GM18858 (cell line): ENCODE measurements around the gene COG1.

Source experiments
- ATAC-seq: cut with Tn5 transposase; IDR thresholded peaks from one replicate; pipeline ENCODE4 v1.9.1; 2021; ENCODE audit not compliant: unreplicated experiment

Gene COG1

DNA sequence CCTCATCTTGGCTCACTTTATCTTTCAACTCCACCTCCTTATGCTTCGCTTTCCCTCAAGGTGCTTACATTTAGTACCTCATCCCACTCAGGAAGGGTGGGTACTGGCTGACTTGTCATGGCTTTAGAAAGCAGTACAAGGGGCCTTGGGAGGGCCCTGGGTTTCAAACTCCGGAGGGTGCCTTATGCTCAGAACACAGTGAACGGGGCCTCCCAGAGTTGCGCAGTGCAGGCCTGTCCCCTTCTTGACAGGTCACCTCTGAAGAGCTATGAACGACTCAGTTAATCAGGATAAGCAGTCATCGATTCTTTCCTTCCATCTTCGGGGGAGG lies 6.0 kb downstream of the COG1 start:
- ATAC-seq: no peak

- ATAC-seq: no peak
Measured at GRCh38 chr17:73199751-73200317, 7.0 kb downstream of the COG1 start.

DNA sequence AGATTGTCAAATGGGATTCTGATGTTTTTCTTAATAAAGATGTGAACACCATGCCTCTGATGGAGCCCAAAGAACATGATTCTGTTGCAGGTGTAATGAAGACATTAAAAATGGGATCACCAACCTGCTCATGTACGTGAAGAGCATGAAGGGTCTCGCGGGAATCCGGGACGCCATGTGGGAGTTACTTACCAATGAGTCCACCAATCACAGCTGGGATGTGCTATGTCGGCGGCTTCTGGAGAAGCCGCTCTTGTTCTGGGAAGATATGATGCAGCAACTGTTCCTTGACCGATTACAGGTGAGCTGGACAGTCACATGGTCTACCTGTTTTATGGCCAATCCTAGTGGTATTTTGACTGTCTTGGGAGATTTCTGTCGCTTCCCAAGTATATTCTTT lies 7.6 kb downstream of the COG1 start:
- no peak for ATAC-seq

- ATAC-seq: no peak
Measured at GRCh38 chr17:73201215-73202069, 8.6 kb downstream of the COG1 start.

- no peak for ATAC-seq
Measured at GRCh38 chr17:73203135-73203787, 10.4 kb downstream of the COG1 start.

- no peak for ATAC-seq
Measured at GRCh38 chr17:73203788-73204479, 11.1 kb downstream of the COG1 start.

- ATAC-seq: no peak
Measured at GRCh38 chr17:73205459-73205961, 12.7 kb downstream of the COG1 start.

GRCh38 chr17:73208139-73208827 lies 15.4 kb downstream of the COG1 start:
- ATAC-seq: no peak

DNA sequence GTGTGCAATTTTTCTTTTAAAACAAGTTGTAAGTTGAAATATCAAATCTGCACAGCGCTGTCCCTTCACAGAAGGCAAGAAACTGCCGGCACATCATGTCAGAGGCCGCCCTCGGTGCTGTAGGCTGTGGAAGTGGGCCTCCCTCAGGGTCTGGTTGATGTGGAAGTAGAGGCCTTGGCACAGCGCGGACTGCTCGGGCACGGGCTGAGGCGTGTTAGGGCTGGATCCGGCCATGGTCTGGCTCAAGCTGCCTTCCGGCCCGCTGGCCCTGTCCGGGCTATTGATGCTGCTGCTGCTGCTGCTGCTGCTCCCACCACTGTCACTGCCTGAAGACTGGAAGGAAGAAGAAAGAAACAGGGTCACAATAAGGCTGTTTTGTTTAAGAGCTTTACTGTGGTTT lies 16.6 kb downstream of the COG1 start:
- no peak for ATAC-seq

GRCh38 chr17:73210002-73210678 lies 17.3 kb downstream of the COG1 start:
- no peak for ATAC-seq

- no peak for ATAC-seq
Measured at GRCh38 chr17:73211745-73212144, 18.9 kb downstream of the COG1 start.

DNA sequence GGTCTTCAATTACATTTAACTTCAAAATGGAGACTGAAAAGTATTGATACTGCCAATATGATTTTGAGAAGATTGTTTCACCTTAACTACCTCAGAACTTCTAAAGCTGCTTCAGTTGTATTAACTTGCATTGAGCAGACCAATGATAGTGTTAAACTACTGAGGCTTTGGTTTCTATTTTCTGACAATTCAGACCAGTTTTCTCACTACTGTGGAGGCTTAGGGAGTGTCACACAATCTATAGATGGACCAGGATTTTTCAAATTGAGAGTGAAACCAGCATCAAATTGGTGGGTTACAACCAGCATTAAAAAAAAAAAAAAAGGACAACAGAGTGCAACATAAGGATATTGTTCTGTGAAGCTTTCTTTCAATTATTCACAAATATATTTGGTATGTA lies 21.2 kb downstream of the COG1 start:
- ATAC-seq: no peak

GRCh38 chr17:73214851-73215250 lies 22.0 kb downstream of the COG1 start:
- no peak for ATAC-seq

GRCh38 chr17:73215447-73215846 lies 22.6 kb downstream of the COG1 start:
- no peak for ATAC-seq

DNA sequence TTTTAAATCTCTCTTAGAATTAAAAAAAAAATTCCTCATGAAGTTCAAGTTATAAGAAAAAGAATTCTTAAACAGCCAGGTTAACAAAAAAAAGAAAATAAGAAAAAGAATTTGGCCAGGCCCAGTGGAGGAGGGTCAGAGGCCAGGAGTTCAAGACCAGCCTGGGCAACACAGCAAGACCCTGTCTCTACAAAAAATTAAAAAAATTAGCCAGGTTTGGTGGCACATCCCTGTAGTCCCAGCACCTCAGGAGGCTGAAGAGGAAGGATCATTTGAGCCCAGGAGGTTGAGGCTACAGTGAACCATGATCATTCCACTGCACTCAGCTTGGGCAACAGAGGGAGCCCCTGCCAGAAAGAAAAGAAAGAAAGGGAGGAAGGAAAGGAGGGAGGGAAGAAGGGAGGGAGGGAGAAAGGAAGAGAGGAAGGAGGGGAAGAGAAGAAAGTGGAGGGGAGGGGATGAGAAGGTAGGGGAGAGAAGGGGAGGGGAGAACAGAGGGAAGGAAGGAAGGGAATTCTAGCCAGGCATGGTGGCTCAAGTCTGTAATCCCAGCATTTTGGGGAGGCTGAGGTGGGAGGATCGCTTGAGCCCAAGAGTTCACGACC lies 30.9 kb downstream of the COG1 start:
- no peak for ATAC-seq

DNA sequence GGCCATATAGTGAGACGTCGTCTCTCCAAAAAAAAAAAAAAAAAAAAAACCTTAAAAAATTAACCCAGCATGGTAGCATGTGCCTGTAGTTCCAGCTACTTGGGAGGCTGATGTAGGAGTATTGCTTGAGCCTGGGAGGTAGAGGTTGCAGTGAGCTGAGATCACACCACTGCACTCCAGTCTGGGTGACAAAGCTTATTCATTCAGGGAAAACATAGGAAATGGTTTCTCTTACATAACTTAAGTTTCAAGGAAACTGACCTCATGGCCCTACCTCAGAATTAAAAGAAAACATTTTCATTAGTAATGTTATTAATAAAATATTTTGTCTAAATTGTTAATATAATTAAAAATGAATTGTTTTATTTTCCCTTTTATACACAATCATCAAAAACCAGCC lies 31.4 kb downstream of the COG1 start:
- no peak for ATAC-seq

DNA sequence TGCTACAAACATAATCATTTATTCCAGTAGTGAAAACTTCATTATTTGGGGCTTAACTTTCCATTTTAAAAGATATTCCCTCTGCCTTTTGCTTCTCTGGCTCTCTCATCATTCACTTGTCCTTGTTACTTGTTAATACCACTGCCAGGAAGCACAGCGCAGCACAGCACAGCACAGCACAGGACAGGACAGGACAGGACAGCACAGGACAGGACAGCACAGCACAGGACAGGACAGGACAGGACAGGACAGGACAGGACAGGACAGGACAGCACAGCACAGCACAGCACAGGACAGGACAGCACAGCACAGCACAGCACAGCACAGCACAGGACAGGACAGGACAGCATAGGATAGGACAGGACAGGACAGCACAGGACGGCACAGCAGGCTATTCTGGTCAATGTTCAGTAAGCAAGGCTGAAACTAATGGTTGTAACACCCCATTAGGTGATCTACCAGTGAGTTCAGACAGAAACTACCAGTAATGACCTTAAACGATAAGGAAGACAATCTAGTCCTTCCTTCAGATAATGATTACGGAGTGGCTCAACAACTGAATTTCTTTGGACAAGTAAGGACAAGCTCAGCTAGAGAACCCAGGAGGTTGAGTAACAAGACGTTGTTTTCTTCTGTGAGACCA lies 31.9 kb downstream of the COG1 start:
- ATAC-seq: no peak

DNA sequence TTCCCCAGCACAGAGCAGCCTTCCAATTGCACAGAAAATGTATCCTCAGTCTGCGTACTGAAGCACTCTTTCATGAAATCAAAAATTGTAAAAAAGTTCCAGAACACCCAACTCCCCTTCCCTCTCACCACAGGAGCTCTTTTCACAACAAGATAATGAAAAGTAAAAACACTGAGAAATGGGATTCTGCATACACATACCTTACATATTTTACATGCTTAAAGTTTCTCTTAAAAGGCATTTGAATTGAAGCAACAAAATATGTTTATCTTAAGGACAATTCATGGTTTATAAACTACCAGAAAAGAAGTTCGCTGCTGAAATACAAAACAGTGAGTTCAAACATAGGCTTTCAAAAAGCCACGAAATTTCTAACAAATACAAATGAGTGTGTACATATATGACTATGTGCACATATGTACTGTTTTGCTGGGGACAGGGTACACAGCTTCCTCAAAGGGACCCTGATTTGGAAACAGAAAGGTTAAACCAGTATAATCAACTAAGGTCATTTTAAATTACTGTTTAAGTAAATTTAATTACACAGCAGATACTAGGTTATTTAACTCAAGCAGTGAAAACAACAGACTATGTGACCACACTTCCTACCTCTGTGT lies 33.8 kb downstream of the COG1 start:
- no peak for ATAC-seq

DNA sequence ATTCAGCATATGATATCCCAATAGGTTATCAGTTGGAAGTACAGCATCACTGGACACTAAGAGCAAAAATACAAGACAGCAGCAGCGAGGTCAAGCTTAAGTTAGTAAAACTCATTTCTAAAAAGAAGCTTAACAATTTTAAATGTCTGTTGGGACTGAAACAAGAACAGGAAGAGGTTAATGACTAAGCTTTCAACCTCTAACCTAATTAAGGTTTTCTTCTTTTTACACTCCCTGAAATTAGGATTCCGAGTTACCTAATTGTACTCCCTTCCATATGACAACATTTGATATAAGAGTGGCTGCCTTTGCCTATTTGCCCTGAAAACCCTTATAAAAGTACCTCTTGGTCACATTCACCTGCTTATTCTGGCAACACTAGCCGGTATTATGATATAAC lies 34.5 kb downstream of the COG1 start:
- ATAC-seq: no peak
